Activated CD4-positive, alpha-beta T cell treated with anti-CD3 and anti-CD28 coated beads, Interleukin-2, amount 10 ng/mL, durations not matched to agents 7 days and 5 days (primary cell): Measurements from ENCODE around the gene USP46. TPM values are rescaled to one million over a fixed set of nuclear protein-coding genes. Genes with fewer than 3 reads are reported as not detected.

Experiments used
- CTCF ChIA-PET: fragments of 350-600 bp; sonication (Branson Sonifier 250); formaldehyde crosslinking; loops from one replicate; lab custom pipeline; 2021; ENCODE audit warnings: antibody characterized with exemption; lab: Charles Lee
- POLR2A ChIA-PET: fragments of 350-600 bp; sonication (Branson Sonifier 250); formaldehyde crosslinking; loops from one replicate; lab custom pipeline; 2021; ENCODE audit warnings: antibody characterized with exemption; lab: Charles Lee
- DNase-seq: peaks from one replicate; pipeline ENCODE4 v3.0.0-alpha.2; 2020
- H3K27ac Mint-ChIP-seq: one replicate; pipeline ENCODE4 v1.8.0; 2021; ENCODE audit warnings: mild to moderate bottlenecking, moderate library complexity, mixed read lengths
- H3K27me3 Mint-ChIP-seq: one replicate; pipeline ENCODE4 v1.8.0; 2021; ENCODE audit warnings: mixed read lengths
- H3K36me3 Mint-ChIP-seq: one replicate; pipeline ENCODE4 v1.8.0; 2021; ENCODE audit warnings: low read depth, mixed read lengths
- H3K4me1 Mint-ChIP-seq: one replicate; pipeline ENCODE4 v1.8.0; 2021; ENCODE audit warnings: mixed read lengths
- H3K4me3 Mint-ChIP-seq: one replicate; pipeline ENCODE4 v1.8.0; 2021; ENCODE audit warnings: mild to moderate bottlenecking, moderate library complexity, mixed read lengths
- H3K9me3 Mint-ChIP-seq: one replicate; pipeline ENCODE4 v1.8.0; 2021; ENCODE audit warnings: mixed read lengths
- total RNA-seq, 2 experiments: library from RNA; stranded (reverse); gene quantifications; one replicate each; pipeline ENCODE4 v1.2.3, GENCODE V29; 2021

Gene USP46
- total RNA-seq, 2 experiments from 2014 or later: 8.7 to 8.9 TPM

- peaks cover 16% of the 10 kb centered on the region for H3K27me3 Mint-ChIP-seq
- ChIA-PET CTCF (no interaction called here), POLR2A (no interaction called here)
- H3K9me3 Mint-ChIP-seq: no peaks in the 10 kb centered on the region
- no peaks in the 10 kb centered on the region for H3K36me3 Mint-ChIP-seq
- no peak for DNase-seq
- no peaks in the 10 kb centered on the region for H3K4me1 Mint-ChIP-seq
- H3K27ac Mint-ChIP-seq: no peak overlapping the region
- no peak overlapping the region for H3K4me3 Mint-ChIP-seq
Measured at GRCh38 chr4:52670739-52671138, 11.6 kb upstream of the USP46 start.

- ChIA-PET CTCF (no interaction called here), POLR2A (no interaction called here)
- H3K4me1 Mint-ChIP-seq: peaks cover 2% of the 10 kb centered on the region
- H3K27ac Mint-ChIP-seq: no peak overlapping the region
- H3K36me3 Mint-ChIP-seq: no peaks in the 10 kb centered on the region
- no peak for DNase-seq
- H3K9me3 Mint-ChIP-seq: no peaks in the 10 kb centered on the region
- H3K4me3 Mint-ChIP-seq: no peak overlapping the region
- peaks cover 19% of the 10 kb centered on the region for H3K27me3 Mint-ChIP-seq
Measured at GRCh38 chr4:52670121-52670520, 11.0 kb upstream of the USP46 start.

GRCh38 chr4:52665592-52665991, 6.5 kb upstream of the USP46 start:
- H3K27me3 Mint-ChIP-seq: peaks cover 22% of the 10 kb centered on the region
- peaks cover 5% of the 10 kb centered on the region for H3K9me3 Mint-ChIP-seq
- no peak overlapping the region for H3K27ac Mint-ChIP-seq
- no peak overlapping the region for H3K4me3 Mint-ChIP-seq
- ChIA-PET CTCF (no interaction called here), POLR2A (no interaction called here)
- peaks cover 4% of the 10 kb centered on the region for H3K4me1 Mint-ChIP-seq
- DNase-seq: no peak
- peaks cover 8% of the 10 kb centered on the region for H3K36me3 Mint-ChIP-seq

GRCh38 chr4:52664479-52664878, 5.4 kb upstream of the USP46 start:
- CTCF ChIA-PET: no interaction called here
- Mint-ChIP-seq H3K4me3 (no peak overlapping the region), H3K36me3 (peaks cover 12% of the 10 kb centered on the region), H3K4me1 (peaks cover 11% of the 10 kb centered on the region), H3K27ac (no peak overlapping the region), H3K9me3 (peaks cover 5% of the 10 kb centered on the region), H3K27me3 (peaks cover 26% of the 10 kb centered on the region)
- DNase-seq: no peak
- POLR2A ChIA-PET: no interaction called here

GRCh38 chr4:52661966-52662690, 3.0 kb upstream of the USP46 start:
- ChIA-PET CTCF (interaction anchor here (0.9 to 1.1 kb wide), 3 partner anchors 9 to 15 kb away, joined by 3 read pairs; no protein-coding TSS in a partner anchor), POLR2A (interaction anchor here (1.1 kb wide), 1 partner anchor 50 kb away, joined by 3 read pairs; no protein-coding TSS in a partner anchor)
- peaks cover 5% of the 10 kb centered on the region for H3K9me3 Mint-ChIP-seq
- H3K4me1 Mint-ChIP-seq: peaks cover 22% of the 10 kb centered on the region
- no peak for DNase-seq
- peaks cover 12% of the 10 kb centered on the region for H3K36me3 Mint-ChIP-seq
- no peak overlapping the region for H3K4me3 Mint-ChIP-seq
- peaks cover 19% of the 10 kb centered on the region for H3K27me3 Mint-ChIP-seq
- H3K27ac Mint-ChIP-seq: no peak overlapping the region

GRCh38 chr4:52660643-52661042, 1.5 kb upstream of the USP46 start:
- ChIA-PET POLR2A (interaction anchor here (0.6 to 1.1 kb wide), 2 partner anchors 15 to 52 kb away, joined by 3 read pairs; no protein-coding TSS in a partner anchor), CTCF (interaction anchor here (1.1 kb wide), 1 partner anchor 11 kb away, joined by 3 read pairs; no protein-coding TSS in a partner anchor)
- H3K27me3 Mint-ChIP-seq: peaks cover 13% of the 10 kb centered on the region
- H3K9me3 Mint-ChIP-seq: peaks cover 5% of the 10 kb centered on the region
- peaks cover 29% of the 10 kb centered on the region for H3K4me1 Mint-ChIP-seq
- H3K4me3 Mint-ChIP-seq: peak overlapping the region; percentile 31
- H3K27ac Mint-ChIP-seq: no peak overlapping the region
- no peak for DNase-seq
- H3K36me3 Mint-ChIP-seq: peaks cover 16% of the 10 kb centered on the region

- Mint-ChIP-seq H3K4me3 (peak overlapping the region; percentile 81), H3K27me3 (peaks cover 11% of the 10 kb centered on the region), H3K9me3 (peaks cover 5% of the 10 kb centered on the region), H3K27ac (peak overlapping the region; percentile 86), H3K4me1 (peaks cover 29% of the 10 kb centered on the region), H3K36me3 (peaks cover 19% of the 10 kb centered on the region)
- DNase-seq: no peak
- POLR2A ChIA-PET: interaction anchor here (1.5 kb wide), 1 partner anchor 53 kb away, joined by 3 read pairs; no protein-coding TSS in a partner anchor
- CTCF ChIA-PET: interaction anchor here (0.7 kb wide), 1 partner anchor 88 kb away, joined by 4 read pairs; no protein-coding TSS in a partner anchor
Measured at GRCh38 chr4:52659722-52660261, 691 bp upstream of the USP46 start.

- Mint-ChIP-seq H3K9me3 (peaks cover 5% of the 10 kb centered on the region), H3K27me3 (peaks cover 11% of the 10 kb centered on the region), H3K4me3 (peak overlapping the region; percentile 77), H3K4me1 (peaks cover 29% of the 10 kb centered on the region), H3K27ac (peak overlapping the region; percentile 68), H3K36me3 (peaks cover 24% of the 10 kb centered on the region)
- POLR2A ChIA-PET: interaction anchor here (1.5 kb wide), 1 partner anchor 54 kb away, joined by 3 read pairs; no protein-coding TSS in a partner anchor
- CTCF ChIA-PET: interaction anchor here (1.1 kb wide), 1 partner anchor 29 kb away, joined by 3 read pairs; no protein-coding TSS in a partner anchor
- no peak for DNase-seq
Measured at GRCh38 chr4:52658641-52659000, 480 bp downstream of the USP46 start.

- peaks cover 26% of the 10 kb centered on the region for H3K36me3 Mint-ChIP-seq
- H3K4me3 Mint-ChIP-seq: peak overlapping the region; percentile 68
- peak overlapping the region; percentile 68 for H3K27ac Mint-ChIP-seq
- CTCF ChIA-PET: interaction anchor here (0.8 to 1.1 kb wide), 3 partner anchors 10 to 28 kb away, joined by 3 to 4 read pairs (median 3); no protein-coding TSS in a partner anchor
- H3K9me3 Mint-ChIP-seq: peaks cover 7% of the 10 kb centered on the region
- POLR2A ChIA-PET: interaction anchor here (1.5 kb wide), 1 partner anchor 55 kb away, joined by 3 read pairs; no protein-coding TSS in a partner anchor
- H3K4me1 Mint-ChIP-seq: peaks cover 30% of the 10 kb centered on the region
- no peak for DNase-seq
- H3K27me3 Mint-ChIP-seq: peaks cover 11% of the 10 kb centered on the region
Measured at GRCh38 chr4:52657618-52658501, 1.2 kb downstream of the USP46 start.

GRCh38 chr4:52657292-52657617, 1.8 kb downstream of the USP46 start:
- no peak for DNase-seq
- Mint-ChIP-seq H3K4me3 (peak overlapping the region; percentile 68), H3K36me3 (peaks cover 28% of the 10 kb centered on the region), H3K4me1 (peaks cover 35% of the 10 kb centered on the region), H3K9me3 (peaks cover 7% of the 10 kb centered on the region), H3K27ac (no peak overlapping the region), H3K27me3 (peaks cover 11% of the 10 kb centered on the region)
- CTCF ChIA-PET: interaction anchor here (0.9 kb wide), 1 partner anchor 18 kb away, joined by 4 read pairs; no protein-coding TSS in a partner anchor
- POLR2A ChIA-PET: no interaction called here

GRCh38 chr4:52655506-52655905, 3.6 kb downstream of the USP46 start:
- ChIA-PET CTCF (no interaction called here), POLR2A (no interaction called here)
- DNase-seq: no peak
- H3K27ac Mint-ChIP-seq: no peak overlapping the region
- H3K36me3 Mint-ChIP-seq: peaks cover 25% of the 10 kb centered on the region
- H3K9me3 Mint-ChIP-seq: peaks cover 8% of the 10 kb centered on the region
- H3K4me3 Mint-ChIP-seq: no peak overlapping the region
- peaks cover 5% of the 10 kb centered on the region for H3K27me3 Mint-ChIP-seq
- peaks cover 43% of the 10 kb centered on the region for H3K4me1 Mint-ChIP-seq

- peak overlapping the region; percentile 78 for H3K27ac Mint-ChIP-seq
- CTCF ChIA-PET: interaction anchor here (1.0 kb wide), 1 partner anchor 9 kb away, joined by 3 read pairs; no protein-coding TSS in a partner anchor
- peaks cover 26% of the 10 kb centered on the region for H3K36me3 Mint-ChIP-seq
- no peaks in the 10 kb centered on the region for H3K27me3 Mint-ChIP-seq
- POLR2A ChIA-PET: no interaction called here
- H3K4me3 Mint-ChIP-seq: peak overlapping the region; percentile 10
- H3K4me1 Mint-ChIP-seq: peaks cover 34% of the 10 kb centered on the region
- no peak for DNase-seq
- H3K9me3 Mint-ChIP-seq: peaks cover 16% of the 10 kb centered on the region
Measured at GRCh38 chr4:52651996-52652672, 7.0 kb downstream of the USP46 start.
